ENCODE measurements around the gene NEDD8. TPM values are rescaled to one million over a fixed set of nuclear protein-coding genes. Genes with fewer than 3 reads are reported as not detected.
A peak's percentile ranks its signal among the peaks of the same experiment; 100 is the strongest.

NEDD8 gene
- total RNA-seq, 1 experiment from 2014 or later: 214 TPM

- no peak overlapping the region for H4K8ac ChIP-seq (replicated peaks; ENCODE audit: insufficient read length, low read depth, low read length)
- DNase-seq: no peak
- H3K4me1 Mint-ChIP-seq: peaks cover under 1 to 7% of the 10 kb centered on the region in 2 experiments; a peak in 2 of 4 replicates
- H3K9me3 ChIP-seq (ENCODE audit: control insufficient read depth, low read depth, low read length): no peaks in the 10 kb centered on the region
- H3K9ac ChIP-seq (ENCODE audit: extremely low read depth, insufficient read length, low read length): no peak overlapping the region
- H2BK5ac ChIP-seq (ENCODE audit: insufficient read length, low read length): no peak overlapping the region
- H3T11ph ChIP-seq (ENCODE audit: low read length): no peak overlapping the region
- H2AFZ ChIP-seq (ENCODE audit: low read length): no peak overlapping the region
- H3K4me2 ChIP-seq (ENCODE audit: insufficient read depth, insufficient read length, low read length): no peak overlapping the region
- H3K27me3 ChIP-seq (ENCODE audit: insufficient read depth, low read length): no peaks in the 10 kb centered on the region
- peak overlapping the region in 1 of 3 experiments; percentile 32; a peak in 1 of 7 replicates for H3K27ac Mint-ChIP-seq
- H2BK12ac ChIP-seq (ENCODE audit: insufficient read length, low read depth, low read length): no peak overlapping the region
- peaks cover 6% of the 10 kb centered on the region for H3K23me2 ChIP-seq (ENCODE audit: insufficient read length, low read depth, low read length, poor library complexity, severe bottlenecking)
- H4K91ac ChIP-seq (ENCODE audit: insufficient read length, low read depth, low read length): no peak overlapping the region
- H3K14ac ChIP-seq (ENCODE audit: insufficient read depth, low read length): no peak overlapping the region
- H3K9me3 Mint-ChIP-seq: no peaks in the 10 kb centered on the region; a peak in 1 of 5 replicates
- no peak overlapping the region for H3K23ac ChIP-seq (ENCODE audit: insufficient read length, low read depth, low read length)
- no peak overlapping the region for H3K27ac ChIP-seq (ENCODE audit: insufficient read length, low read depth, low read length)
- H3K79me1 ChIP-seq (ENCODE audit: insufficient read depth, low read depth, low read length, poor library complexity, severe bottlenecking): no peaks in the 10 kb centered on the region
- H4K5ac ChIP-seq (ENCODE audit: insufficient read length, low read depth, low read length): no peak overlapping the region
- H3K79me2 ChIP-seq (ENCODE audit: insufficient read depth, low read length): no peaks in the 10 kb centered on the region
- no peaks in the 10 kb centered on the region; the same call in 1 of the 2 replicates for H3K27me3 Mint-ChIP-seq (ENCODE audit: low read depth)
- H3K18ac ChIP-seq (ENCODE audit: insufficient read length, low read depth, low read length): no peak overlapping the region
- H2AK5ac ChIP-seq (ENCODE audit: insufficient read length, low read length): no peak overlapping the region
- no peak overlapping the region for H3K56ac ChIP-seq (ENCODE audit: insufficient read length, low read depth, low read length)
- H3K4ac ChIP-seq (ENCODE audit: low read depth, low read length): no peak overlapping the region
- H2BK20ac ChIP-seq (ENCODE audit: low read depth, low read length, poor library complexity, severe bottlenecking): no peak overlapping the region
- H2BK120ac ChIP-seq (ENCODE audit: low read depth, low read length, poor library complexity, severe bottlenecking): no peak overlapping the region
- no peak overlapping the region for H3K4me3 Mint-ChIP-seq
- H2BK15ac ChIP-seq (ENCODE audit: low read depth, low read length): no peak overlapping the region
- no peak for TF ChIP-seq CTCF (conservative IDR thresholded peaks at IDR 0.05)
- no CpG with 5 or more reads among the region's 12 CpGs for WGBS (ENCODE audit: extremely low coverage, insufficient read length, low lambda C conversion rate)
- H3K4me1 ChIP-seq (ENCODE audit: insufficient read depth, low read length): no peaks in the 10 kb centered on the region
- H3K36me3 Mint-ChIP-seq (ENCODE audit: insufficient read depth in 1 of 3, low read depth in 3 of 3): peaks cover 26 to 66% (median 54%) of the 10 kb centered on the region in 3 experiments
- no peaks in the 10 kb centered on the region for H4K20me1 ChIP-seq (ENCODE audit: control insufficient read depth, insufficient read depth, insufficient read length)
These were observed 54.9 kb downstream of the NEDD8 start for GRCh38 chr14:24177041-24177825.
